GM18867 (cell line): ENCODE results near the gene NR2E1.

Experiments
- ATAC-seq: cut with Tn5 transposase; IDR thresholded peaks from one replicate; pipeline ENCODE4 v1.9.1; 2021; ENCODE audit warnings: mild to moderate bottlenecking, moderate library complexity; ENCODE audit not compliant: unreplicated experiment

NR2E1 gene

DNA sequence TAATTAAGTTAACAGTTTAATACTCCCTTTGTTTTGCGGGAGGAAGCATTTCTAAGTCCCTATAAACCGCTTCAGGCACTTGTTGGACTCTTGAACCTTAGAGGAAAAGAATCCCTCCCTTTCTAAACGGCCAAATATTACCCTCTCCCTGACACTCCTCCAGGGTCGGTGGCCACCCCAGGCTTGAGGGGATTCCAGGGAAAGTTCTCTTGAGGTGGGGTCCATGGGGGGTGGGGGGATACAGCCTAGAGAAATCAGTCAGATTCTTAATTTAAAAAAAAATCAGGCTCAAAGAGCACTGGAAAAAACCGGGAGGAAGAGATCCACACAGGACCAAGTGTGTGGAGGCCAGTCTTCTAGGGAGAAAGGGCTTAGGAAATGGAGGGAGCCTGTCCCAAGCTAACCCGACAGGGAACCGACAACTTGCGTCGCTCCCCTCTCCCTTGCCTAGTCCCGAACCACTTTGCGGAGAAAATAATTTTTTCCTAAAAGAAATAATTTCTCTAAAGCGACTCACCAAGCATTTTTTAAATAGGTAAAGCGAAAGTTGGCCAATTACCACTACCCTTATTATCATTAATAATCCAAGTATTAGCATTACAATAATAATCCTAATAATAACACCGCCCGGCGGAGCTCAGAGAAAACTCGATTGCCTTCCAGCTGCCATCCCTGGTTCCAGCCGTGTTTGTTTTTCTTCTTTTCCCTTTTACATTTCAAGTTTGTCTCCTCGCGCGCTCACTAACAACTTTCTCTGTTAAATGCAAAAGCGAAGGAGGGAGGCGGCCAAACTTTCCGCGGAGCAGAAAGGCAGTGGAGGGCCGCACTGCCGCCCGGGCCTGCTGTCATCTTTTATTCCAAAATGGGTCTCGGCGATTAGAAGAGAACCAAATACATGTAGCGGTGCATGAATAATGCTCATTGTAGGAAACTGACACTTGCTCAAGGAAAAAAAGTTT is 4.8 kb downstream of the NR2E1 start:
- no peak for ATAC-seq

DNA sequence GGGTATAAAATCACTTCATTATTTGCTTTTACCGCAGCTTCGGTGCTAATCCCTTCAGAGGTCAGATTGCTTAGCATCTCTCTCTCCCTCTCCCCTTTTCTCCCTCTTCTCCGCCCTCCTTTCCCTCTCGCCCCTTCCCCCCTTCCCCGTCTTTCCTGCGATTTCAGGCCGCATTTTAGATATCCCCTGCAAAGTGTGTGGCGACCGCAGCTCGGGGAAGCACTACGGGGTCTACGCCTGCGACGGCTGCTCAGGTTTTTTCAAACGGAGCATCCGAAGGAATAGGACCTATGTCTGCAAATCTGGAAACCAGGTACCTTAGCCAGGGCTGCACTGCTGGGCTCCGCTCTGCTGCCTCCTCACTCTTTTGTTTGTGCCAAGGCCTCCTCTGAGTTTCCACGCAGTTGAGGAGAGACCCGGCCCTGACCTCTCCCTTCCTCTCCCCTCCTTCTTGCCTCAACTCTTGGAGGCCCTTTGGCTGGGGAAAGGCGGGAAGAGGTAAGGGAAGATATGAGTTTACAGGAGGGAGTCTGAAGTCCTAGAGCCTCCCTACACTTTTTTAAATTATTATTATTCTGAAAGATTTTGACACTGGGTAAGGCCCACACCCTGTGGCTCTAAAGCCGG is 5.6 kb downstream of the NR2E1 start:
- no peak for ATAC-seq

GRCh38 chr6:108171918-108172516 is 6.2 kb downstream of the NR2E1 start:
- ATAC-seq: no peak

- no peak for ATAC-seq
These were observed 8.8 kb downstream of the NR2E1 start for GRCh38 chr6:108174371-108175175.

- ATAC-seq: no peak
These were observed 9.4 kb downstream of the NR2E1 start for GRCh38 chr6:108175176-108175591.

DNA sequence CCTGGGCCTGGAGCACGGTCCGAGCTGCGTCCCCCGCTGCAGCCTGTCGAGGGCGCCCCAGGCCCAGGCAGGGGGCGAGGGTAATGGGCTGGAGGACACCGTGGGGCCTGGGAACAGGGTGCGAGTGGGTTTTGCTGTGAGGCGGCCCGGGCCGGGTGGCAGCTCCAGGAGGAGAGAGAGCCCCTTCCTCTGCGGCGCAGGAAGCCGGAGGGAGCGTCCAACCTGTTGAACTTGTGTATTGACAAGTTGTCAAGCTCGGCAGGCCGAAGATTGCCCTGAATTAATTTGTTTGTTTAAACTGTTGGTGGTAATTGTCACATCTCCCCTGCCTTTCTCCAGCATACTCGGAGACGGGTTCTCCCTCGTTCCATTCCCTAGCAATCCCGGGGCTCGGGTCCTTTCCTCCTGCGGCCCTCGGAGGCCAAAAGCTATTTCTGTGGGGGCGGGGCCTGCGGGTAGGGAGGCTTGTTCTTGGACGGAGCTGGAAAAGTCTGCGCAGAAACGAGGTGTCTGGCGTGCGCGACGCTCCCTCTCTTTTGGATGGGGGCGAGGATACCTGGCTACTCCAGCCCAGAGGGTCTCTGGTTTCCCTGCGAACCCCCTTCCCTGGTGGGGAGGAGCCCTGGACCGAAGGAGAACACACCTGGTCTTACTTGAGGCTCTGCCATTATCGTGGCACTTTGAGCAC is 9.9 kb downstream of the NR2E1 start:
- ATAC-seq: no peak

- ATAC-seq: no peak
These were observed 10.7 kb downstream of the NR2E1 start for GRCh38 chr6:108176281-108177089.

DNA sequence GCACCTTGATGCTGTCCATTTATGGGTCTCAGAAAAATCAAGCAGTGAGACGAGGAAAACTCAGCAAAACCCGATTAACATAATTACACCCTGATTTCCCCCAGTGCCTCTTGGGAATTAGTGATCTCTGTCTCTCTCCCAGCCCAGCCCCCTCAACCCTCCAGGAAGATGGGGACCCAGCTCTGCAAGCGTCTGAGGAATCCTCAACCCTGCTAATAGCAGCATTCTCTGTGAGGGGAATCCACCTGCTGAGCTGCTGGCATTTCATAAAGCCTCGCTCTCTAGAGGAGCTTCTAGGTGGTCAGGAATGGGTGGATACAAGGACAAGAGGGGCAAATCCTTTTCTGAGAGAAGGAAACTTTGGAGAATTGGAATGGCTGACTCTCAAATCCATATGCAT is 13.9 kb downstream of the NR2E1 start:
- ATAC-seq: no peak

DNA sequence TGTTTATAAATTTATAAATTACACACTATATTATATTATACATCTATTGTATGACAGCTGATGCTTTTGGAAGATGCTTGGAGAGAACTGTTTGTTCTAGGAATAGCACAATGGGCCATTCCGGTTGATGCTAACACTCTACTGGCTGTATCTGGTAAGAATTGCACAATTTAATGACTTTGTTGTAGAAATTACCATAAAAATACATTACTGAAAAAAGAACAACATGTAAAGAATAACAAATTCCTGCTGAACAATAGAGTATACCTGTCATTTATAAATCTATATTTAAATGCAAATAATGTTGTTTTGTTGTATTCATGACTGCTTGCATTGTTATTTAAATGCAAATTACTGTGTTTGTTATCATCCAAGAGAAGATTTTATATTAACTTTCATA is 14.4 kb downstream of the NR2E1 start:
- no peak for ATAC-seq

- no peak for ATAC-seq
These were observed 15.0 kb downstream of the NR2E1 start for GRCh38 chr6:108180776-108181175.

GRCh38 chr6:108186226-108186625 is 20.4 kb downstream of the NR2E1 start:
- no peak for ATAC-seq

DNA sequence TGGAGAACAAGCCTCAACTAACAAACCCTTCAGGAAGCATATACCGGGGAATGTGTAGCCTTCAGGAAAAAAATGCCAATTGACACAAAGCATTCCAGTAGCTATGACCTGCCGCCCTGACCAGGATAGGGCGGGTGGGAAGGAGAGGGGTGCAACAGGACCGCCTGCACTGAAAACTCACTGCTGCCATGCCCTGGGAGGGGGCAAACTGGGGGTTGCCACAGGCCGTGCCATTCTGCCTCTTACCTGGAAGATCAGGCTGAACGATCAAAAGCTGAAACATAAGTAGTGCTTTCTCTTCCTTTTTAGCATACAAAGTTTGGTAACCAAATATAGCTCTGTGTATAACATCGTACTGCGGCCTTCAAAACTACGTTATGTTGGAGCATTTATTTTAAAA is 21.7 kb downstream of the NR2E1 start:
- no peak for ATAC-seq

- no peak for ATAC-seq
These were observed 27.3 kb downstream of the NR2E1 start for GRCh38 chr6:108193131-108193530.

DNA sequence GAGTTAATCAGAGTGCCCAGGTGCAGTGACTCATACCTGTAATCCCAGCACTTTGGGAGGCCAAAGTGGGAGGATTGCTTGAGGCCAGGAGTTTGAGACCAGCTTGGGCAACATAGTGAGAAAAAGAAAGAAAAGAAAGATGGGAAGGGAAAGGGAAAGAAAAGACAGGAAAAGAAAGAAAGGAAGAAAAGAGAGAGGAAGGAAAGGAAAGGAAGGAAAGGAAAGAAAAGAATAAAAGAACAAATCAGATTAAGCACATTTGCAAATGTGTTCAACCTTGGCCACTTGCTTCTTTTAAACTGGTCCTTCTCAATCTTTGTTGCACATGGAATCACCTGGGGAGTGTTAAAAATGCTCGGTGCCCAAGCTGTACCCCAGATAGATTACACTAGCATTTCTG is 28.0 kb downstream of the NR2E1 start:
- no peak for ATAC-seq

- ATAC-seq: no peak
These were observed 28.7 kb downstream of the NR2E1 start for GRCh38 chr6:108194503-108194902.

GRCh38 chr6:108195209-108195608 is 29.4 kb downstream of the NR2E1 start:
- no peak for ATAC-seq

DNA sequence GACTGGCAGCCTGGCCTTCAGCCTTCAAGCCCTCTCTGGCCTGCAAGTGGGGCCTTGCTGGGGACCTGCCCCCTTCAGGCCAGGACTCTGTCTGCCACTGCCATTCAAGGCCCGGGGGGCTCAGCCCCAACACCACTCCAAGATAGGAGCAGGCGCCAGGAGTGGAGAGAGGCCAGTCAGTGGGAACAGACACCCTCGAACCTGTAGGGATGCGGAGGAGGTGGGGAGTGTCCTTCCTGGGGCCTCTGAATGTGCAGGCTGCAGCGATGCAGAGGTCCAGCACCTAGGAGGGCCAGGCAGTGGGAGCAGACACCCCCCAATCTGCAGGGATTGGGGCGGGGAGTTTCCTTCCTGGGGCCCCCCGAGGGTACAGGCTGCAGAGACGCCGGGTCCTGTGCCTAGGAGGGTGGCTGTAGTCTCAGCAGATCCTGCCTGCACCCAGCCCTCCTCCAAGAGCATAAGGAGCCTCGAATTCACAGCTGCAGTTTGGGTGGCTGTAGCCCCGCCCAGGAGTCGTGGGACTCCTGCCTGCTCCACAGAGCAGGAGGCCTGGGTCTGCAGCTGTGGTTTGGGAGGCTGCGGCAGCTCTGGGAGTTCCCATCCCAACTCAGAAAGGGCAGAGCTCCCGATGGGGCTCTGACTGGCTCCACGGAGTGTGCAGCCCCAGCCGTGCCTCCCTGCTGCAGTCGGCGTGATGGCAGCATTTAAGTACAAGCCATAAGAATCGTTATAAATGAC is 33.1 kb downstream of the NR2E1 start:
- no peak for ATAC-seq

DNA sequence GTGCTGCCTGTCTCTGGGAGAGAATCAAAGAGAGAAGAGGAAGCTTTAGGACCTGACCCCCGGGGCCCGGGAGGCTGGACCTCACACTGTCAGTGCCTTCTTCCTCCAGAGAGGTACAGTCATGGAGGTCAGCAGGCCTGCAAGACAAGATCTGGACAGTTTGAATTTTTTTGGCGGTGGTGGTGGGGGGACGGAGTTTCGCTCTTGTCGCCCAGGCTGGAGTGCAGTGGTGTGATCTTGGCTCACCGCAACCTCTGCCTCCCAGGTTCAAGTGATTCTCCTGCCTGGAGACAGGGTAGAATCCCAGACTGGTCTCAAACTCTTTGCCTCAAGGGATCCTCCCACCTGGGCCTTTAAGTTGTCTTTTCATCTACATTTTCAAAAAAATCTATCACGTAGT is 34.4 kb downstream of the NR2E1 start:
- no peak for ATAC-seq

DNA sequence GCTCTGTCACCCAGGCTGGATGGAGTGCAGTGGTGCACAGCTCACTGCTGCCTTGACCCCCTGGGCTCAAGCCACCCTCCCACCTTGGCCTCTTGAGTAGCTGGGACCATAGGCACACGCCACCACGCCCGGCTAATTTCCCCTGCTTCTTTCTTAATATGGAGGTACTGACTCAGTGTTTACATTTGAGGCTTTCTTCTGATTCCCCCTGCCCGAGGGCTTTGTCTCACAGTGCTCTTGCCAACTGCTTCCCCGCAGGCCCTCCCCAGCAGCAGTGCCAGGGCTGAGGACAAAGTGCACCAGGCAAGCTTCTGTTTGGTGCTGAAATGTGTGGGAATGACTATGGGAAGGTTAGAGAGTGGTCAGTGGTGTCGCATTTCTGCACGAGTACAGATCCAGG is 34.8 kb downstream of the NR2E1 start:
- ATAC-seq: no peak
